ENCODE measurements around the gene LDLRAD3.

The LDLRAD3 gene

DNA sequence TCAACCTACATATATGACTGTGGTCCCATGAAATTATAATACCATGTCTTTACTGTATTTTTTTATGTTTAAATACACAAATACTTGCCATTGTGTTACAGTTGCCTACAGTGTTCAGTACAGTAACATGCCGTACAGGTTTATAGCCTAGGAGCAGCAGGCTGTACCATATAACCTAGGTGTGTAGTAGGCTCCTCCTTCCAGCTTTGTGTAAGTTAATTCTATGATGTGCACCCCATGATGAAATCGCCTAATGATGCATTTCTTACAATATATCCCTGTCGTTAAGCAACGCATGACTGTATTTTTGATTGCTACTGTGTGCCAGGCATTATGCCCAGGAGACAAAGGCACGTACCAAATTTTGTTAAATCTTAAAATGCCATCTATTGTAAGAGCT, 163.7 kb downstream of the LDLRAD3 start:
- DNase-seq = no peak

DNA sequence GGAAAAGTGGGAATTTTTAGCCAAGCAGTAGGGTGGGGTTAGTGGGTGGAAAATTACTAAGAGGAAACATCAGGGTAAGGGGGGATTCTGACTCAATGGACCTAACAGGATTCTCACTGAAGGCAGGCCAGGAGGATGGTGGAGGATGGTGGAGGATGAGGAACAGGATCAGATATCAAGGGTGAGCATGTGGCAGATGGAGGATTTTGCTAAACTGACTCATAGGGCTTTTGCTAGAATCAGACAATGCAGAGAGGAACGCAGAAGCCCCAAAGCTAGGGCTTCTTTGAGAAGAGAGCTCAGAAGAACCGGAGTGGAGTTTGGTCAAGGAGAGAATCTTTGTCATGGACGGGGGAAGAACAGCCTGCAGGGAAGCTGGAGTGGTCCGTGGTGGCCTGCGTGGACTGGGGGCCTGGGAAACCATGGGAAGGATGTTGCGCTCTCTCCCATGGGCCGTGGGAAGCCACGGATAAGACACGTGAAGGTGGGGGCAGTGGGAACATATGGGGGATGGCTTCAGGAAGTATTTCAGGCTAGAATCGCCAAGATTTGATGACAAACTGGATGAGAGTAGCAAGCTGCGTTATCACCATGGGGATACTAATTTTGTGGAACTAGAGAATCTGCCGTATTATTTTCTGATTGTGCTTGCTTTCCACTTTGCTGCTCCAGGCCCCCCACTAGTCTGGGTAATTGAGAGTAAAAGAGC, 165.2 kb downstream of the LDLRAD3 start:
- DNase-seq = no peak

DNA sequence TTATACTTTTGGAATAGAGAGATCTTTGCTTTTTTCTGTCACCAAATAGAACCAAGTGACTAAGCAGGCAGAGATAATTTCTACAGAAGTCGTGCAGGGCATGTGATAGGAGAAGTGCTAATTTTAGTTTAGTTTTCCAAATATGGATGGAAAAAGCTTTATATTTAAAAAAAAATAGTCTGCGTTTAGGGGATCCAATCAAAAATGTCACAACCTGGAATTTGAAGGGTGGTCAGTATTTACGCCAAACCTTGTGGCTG, 165.7 kb downstream of the LDLRAD3 start:
- DNase-seq = no peak

DNA sequence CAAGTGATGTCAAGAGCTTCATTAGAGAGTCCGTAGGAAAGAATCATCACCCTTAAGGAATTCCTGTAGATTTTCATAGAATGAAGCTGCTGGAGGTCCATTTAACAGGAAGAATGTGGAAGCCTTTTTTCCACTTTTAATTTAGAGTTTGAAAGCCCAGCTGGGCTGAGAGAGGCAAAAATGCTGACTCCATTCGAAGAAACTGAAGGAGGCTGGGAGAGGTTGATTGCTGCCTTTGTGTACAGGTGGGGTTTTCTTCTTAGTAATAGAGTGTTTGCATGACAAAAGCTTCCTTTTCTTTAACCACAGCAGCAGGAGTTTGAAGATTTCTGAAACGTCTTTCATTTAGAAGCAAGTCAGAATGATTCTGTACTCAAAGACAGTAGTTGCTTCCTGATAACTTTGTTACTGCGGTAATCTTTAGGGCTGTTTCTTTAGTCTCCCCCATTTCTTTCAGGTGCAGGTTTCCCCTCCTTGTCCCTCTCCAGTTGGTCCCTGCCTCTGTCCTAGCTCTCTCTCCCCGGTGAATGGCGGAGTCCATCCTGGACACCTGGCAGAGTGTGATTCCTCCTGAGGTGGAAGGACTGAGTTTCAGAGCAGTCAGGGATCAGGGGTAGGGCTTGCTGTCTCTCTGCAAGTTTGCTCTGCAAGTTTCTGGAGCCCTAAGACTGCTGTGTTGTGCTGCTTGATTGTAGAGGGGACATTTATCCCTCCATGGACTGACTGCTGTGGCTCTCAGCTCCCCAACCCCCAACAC, 166.2 kb downstream of the LDLRAD3 start:
- no peak for DNase-seq

DNA sequence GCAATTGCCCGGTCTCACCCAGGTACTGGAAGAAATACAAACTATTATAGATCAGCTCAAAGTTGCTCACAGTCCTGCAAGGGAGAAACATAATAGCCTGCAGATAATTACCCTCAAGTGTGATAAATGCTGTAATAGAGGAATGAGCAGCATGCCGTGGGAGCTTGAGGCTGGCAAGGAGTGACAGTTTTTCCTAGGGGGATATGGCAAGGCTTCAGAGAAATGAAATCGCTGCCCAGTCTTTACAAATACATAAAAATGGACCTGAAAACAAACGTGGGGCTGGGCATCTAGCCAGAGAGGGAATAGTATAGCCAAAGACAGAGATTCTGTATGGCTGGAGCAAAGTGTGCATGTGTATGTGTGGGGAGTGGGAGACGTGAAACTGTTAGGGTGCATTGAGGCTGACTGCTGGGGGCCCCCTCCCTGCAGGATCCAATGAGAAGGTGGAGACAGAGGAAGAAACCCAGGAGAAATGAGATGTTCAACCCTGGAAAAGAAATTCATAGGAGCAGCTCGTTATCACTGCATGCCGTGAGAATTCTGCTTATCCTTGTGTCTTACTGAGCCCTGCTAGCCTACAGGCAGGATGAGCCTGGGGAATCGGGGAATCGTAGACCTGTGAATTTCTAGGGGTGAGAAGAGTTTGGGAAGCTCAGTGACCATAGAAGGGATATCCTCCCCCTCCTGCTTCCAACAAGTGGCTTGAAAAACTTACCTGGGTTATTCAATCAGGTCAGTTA, 167.0 kb downstream of the LDLRAD3 start:
- no peak for DNase-seq

DNA sequence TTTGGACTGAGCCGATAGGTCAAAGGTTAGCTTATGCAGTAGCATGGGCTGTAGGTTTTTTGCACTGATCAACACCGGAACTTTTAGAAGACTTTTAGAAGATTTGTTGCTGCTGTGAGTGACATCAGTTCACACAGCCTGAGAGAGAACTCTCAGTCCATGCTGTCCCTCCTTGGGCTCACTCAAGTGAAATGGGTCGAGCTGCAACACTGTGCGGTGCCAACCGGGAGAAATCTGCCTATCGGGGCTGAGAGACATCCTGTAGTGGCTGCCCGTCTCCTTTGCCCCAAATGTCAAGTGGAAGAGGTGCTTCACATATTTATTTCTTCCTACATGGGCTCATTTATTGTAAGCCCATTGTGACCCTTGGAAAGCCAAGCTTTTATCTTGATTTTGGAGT, 170.2 kb downstream of the LDLRAD3 start:
- no peak for DNase-seq

DNA sequence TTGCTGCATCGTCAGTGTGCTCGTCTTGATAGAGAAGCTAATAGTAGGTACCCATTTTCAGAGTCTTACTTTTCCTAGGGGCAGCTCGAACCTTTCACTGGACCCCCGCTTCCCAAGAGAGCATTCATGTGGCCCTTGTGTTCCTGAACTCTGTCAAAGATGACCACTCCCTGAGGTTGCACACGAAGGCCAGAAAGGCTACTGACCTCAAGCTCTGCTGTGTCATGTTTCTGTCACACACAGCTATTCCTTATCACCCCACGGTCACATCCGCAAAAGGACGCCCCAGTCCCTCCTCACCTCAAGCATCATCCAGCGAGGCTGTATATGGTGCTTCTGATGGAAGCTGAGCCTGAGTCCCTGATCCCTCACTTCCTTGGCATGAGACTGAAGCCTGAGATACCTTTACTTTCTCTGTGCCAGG, 171.5 kb downstream of the LDLRAD3 start:
- no peak for DNase-seq

- DNase-seq = no peak
These were observed 172.3 kb downstream of the LDLRAD3 start for GRCh38 chr11:36116161-36116560.

- no peak for DNase-seq
These were observed 174.2 kb downstream of the LDLRAD3 start for GRCh38 chr11:36118084-36118483.

DNA sequence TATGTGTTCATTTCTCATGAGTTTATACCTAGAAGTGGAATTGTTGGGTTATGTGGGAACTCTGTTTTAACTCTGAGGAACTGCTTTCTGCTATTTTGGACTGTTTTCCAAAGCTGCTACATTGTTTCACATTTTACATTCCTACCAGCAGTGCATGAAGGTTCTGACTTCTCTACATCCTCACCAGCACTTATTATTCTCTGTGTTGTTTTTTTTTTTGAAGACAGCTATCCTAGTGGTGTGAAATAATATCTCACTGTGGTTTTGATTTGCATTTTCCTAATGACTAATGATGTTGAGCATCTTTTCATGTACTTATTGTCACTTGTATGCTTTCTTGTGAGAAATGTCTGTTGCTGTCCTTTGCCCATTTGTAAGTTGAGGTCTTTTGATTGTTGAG, 175.4 kb downstream of the LDLRAD3 start:
- no peak for DNase-seq

- no peak for DNase-seq
These were observed 177.2 kb downstream of the LDLRAD3 start for GRCh38 chr11:36121054-36121453.

DNA sequence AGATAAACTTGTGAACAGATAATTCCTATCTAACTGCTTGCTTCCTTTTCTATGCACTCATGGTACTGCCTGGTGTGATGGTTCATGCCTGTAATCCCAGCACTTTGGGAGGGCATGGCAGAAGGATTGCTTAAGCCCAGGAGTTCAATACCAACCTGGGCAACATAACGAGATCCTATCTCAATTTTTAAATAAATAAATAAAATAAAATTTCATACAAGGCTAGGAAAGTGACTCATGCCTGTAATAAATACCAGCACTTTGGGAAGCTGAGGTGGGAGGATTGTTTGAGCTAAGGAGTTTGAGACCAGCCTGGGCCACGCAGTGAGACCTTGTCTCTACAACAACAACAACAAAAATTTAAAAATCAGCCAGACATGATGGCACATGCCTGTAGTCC, 178.8 kb downstream of the LDLRAD3 start:
- no peak for DNase-seq

- DNase-seq = no peak
These were observed 179.7 kb downstream of the LDLRAD3 start for GRCh38 chr11:36123336-36124101.

GRCh38 chr11:36126678-36127077, 182.8 kb downstream of the LDLRAD3 start:
- no peak for DNase-seq

- DNase-seq = no peak
These were observed 183.7 kb downstream of the LDLRAD3 start for GRCh38 chr11:36127550-36127949.

DNA sequence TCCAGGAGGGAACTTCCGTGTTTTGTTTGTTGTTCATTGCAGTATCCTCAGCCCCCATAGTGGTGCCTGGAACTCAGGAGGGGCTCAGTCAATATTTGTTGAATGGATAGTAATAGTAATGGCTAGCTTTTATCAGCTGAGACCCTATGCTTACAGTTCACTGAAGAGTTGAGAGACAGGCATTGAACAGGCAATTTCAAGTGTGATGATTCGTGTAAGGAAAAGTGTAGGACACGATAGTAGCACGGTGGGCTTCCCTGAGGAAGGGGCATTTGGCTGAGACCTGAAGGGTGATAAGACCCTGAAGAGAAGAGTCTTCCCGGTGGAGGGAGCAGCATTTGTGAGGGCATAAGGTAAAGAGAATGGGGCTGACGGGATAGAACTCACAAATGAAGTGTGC, 186.1 kb downstream of the LDLRAD3 start:
- no peak for DNase-seq

DNA sequence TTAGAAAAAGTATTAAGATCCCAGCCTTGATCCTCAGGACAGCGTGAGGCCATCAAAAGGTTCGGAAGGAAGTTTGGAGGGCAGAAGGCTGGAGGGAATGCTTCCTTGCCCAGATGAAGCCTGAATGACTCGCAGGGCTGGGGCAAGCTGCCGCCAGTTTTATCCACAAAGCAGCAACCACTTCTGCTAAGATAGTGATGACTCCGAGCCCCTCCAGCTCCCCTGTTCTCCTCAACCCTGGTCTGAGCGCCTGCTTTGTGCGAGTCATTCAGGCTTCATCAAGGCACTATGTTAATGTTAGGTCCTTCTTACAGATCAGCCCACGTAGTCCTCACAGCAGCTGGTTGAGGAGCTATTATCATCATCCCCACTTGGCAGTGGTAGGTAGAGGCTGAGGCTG, 186.5 kb downstream of the LDLRAD3 start:
- DNase-seq = no peak

DNA sequence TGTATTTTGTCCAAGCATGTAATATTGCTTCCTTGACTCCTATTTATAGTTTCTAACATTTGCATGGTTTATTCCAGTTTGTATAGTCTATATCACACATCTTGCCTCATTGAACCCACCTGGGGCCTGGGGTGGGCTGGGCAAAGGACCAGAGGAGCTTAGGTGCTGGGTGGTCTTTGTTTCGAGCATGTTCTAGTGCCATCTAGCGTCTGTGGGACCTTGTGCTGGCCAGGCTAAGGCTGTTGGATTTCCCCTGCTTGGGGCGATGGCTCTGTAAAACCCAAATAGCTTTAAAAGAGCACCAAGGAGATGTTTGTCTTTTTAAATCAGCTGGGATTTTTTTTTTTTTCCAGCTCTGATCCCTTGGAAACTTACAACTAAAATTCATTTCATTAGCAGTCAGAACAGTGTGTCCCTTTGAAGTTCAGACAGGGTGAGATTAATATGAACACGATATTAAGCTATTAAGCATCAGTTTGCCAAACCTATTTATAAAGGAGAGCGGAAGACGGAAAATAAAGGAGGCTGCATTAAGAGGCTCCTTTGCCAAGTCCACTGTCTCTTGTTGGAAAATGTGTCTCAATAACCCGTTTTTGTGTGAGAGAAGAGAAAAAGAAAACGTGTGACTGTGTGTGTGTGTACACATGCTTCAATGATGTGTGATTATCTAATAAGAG, 188.0 kb downstream of the LDLRAD3 start:
- no peak for DNase-seq

GRCh38 chr11:36132940-36133339, 189.1 kb downstream of the LDLRAD3 start:
- no peak for DNase-seq

- DNase-seq = no peak
These were observed 191.2 kb downstream of the LDLRAD3 start for GRCh38 chr11:36135076-36135475.

GRCh38 chr11:36139767-36140166, 195.9 kb downstream of the LDLRAD3 start:
- no peak for DNase-seq

DNA sequence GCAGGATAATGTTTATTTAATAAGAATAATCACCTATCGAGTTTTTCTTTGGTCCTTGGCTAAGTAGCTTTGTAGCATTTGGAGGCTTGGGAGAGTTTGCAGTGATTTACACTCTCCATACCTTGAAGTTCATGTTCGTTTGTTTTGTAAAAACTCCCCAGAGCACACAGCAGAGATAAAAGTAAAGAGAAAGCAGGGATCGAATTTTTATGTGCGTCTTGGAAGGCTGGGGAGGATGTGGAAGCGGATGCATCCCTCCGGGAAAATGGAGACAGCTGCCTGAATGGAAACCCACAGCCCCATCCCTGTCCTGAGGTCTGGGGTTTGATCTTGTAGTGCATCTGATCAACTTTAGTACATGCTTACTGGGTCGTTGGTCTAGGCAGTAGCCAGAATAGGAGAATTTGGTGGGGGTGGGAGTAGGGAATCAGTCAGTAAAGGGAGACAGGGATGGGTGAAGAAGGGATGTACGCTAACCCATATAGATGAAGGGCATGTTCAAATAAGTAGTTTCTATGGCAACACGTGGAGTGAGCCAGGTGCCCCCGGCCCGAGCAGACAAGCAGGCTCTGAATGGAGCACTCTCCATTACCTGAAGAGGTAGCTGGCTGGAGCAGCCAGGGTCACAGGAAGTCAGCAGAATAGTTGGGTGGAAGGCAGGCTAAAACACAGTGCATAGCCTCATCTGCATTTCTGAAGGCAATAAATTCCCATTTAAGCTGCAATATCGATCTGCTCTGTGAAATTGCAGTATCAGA, 197.5 kb downstream of the LDLRAD3 start:
- no peak for DNase-seq

Data from activated CD4-positive, alpha-beta T cell treated with anti-CD3 and anti-CD28 coated beads for 4 hours (primary cell).